Naive B cell (primary cell): ENCODE measurements around the gene SCYGR4. TPM values are rescaled to one million over a fixed set of nuclear protein-coding genes. Genes with fewer than 3 reads are reported as not detected.
"Not testable (repeated sequence)": the region's sequence is repeated elsewhere in the genome, so short reads cannot be mapped to it uniquely, and the experiment has no call there.

Source experiments
- ATAC-seq, 2 donors: fragments of 150-1000 bp; cut with Tn5 transposase; 2 replicates each; pipeline ENCODE4 v1.10.0; 2021; ENCODE audit warnings: low read depth in 2 of 2, mild to moderate bottlenecking in 2 of 2, moderate library complexity in 2 of 2
- DNase-seq: peaks from one replicate; pipeline ENCODE4 v3.0.0; 2022
- H3K27ac Mint-ChIP-seq, 6 donors: one replicate each; pipeline ENCODE4 v1.8.0; 2020 to 2022; ENCODE audit warnings: mild to moderate bottlenecking in 6 of 6, mixed read lengths in 6 of 6, moderate library complexity in 5 of 6, inconsistent platforms in 2 of 6
- H3K27me3 Mint-ChIP-seq, 3 donors: one replicate each; pipeline ENCODE4 v1.8.0; 2021 to 2022; ENCODE audit warnings: mixed read lengths in 3 of 3, mild to moderate bottlenecking in 1 of 3
- H3K36me3 Mint-ChIP-seq, 2 donors: one replicate each; pipeline ENCODE4 v1.8.0; 2020 to 2022; ENCODE audit warnings: mixed read lengths in 2 of 2, inconsistent platforms in 1 of 2, mild to moderate bottlenecking in 1 of 2
- H3K4me1 Mint-ChIP-seq, 3 donors: one replicate each; pipeline ENCODE4 v1.8.0; 2020 to 2022; ENCODE audit warnings: mixed read lengths in 3 of 3, inconsistent platforms in 1 of 3, mild to moderate bottlenecking in 1 of 3, moderate library complexity in 1 of 3
- H3K4me3 Mint-ChIP-seq, 8 donors: one replicate each; pipeline ENCODE4 v1.8.0; 2020 to 2022; ENCODE audit warnings: mild to moderate bottlenecking in 8 of 8, mixed read lengths in 8 of 8, moderate library complexity in 8 of 8, inconsistent platforms in 2 of 8
- H3K9me3 Mint-ChIP-seq, 7 donors: one replicate each; pipeline ENCODE4 v1.8.0; 2020 to 2022; ENCODE audit warnings: mixed read lengths in 7 of 7, mild to moderate bottlenecking in 5 of 7, inconsistent platforms in 2 of 7, moderate library complexity in 1 of 7
- polyA plus RNA-seq, 6 donors: library from polyadenylated mRNA; unstranded; fragments of 300-500 nt; fragmentation: Illumina TruSeq; gene quantifications; one replicate each; pipeline ENCODE4 v1.2.3, GENCODE V29; 2021; ENCODE audit warnings: low read depth in 6 of 6

SCYGR4 gene
- polyA plus RNA-seq, 6 donors from 2014 or later, result not detected

DNA sequence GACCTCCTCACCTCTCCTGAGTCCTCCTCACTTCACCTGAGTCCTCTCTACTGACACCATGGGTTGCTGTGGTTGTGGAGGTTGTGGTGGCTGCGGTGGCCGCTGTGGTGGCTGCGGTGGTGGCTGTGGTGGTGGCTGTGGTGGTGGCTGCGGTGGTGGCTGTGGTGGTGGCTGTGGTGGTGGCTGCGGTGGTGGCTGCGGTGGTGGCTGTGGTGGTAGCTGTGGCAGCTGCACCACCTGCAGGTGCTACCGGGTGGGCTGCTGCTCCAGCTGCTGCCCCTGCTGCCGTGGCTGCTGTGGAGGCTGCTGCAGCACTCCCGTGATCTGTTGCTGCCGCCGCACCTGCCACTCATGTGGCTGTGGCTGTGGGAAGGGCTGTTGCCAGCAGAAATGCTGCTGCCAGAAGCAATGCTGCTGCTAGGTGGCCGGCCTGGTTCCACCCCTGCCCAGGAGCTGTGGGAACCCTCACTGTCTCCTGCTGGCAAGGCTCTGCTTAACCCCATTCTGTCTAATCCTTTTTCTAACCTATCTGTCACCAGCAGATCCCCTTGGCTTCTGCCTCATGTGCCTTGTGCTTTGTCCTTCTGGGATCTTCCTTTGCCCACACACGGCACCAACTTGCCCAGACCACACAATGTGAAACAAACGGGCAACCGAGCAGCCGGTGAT lies 18.3 kb upstream of the SCYGR4 start, which contains the start of gene SCYGR2:
Gene SCYGR2, plus strand, starts transcription at position 59 of the 669 bp plus-strand sequence. Its CDS starts 0 bp downstream, at position 59.
- Mint-ChIP-seq H3K27me3 (peaks cover 37 to 62% (median 38%) of the 10 kb centered on the region in 3 donors), H3K27ac (peak within 1 kb of the TSS in 1 of 6 donors; percentile 53)
- DNase-seq, result not testable (repeated sequence)

DNA sequence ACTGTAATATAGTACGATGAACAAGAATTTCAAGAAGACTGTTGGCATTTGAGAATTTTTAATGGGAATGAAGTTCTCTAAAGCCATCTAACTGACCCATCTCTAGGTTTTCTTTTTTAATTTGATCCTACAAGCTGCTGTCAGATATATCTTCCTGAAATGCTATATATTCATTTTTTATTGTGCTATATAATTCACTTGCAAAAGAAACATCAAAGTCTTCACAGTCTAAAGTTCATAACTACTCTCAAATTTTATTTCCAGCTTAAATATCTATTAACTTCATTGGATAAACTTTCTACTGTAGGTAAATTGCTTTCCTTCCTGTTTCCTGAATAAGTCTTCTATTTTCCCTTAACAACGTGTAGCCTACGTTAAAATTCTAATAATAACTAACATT lies 14.9 kb upstream of the SCYGR4 start:
- Mint-ChIP-seq H3K27me3 (peaks cover 22 to 46% (median 29%) of the 10 kb centered on the region in 3 donors), H3K4me3 (no peak overlapping the region)

More for the DNA sequence above, 18.3 kb upstream of the SCYGR4 start, which contains the start of gene SCYGR2:
- H3K36me3 Mint-ChIP-seq, H3K4me3 Mint-ChIP-seq, H3K9me3 Mint-ChIP-seq, ATAC-seq, H3K4me1 Mint-ChIP-seq: not testable (repeated sequence)

DNA sequence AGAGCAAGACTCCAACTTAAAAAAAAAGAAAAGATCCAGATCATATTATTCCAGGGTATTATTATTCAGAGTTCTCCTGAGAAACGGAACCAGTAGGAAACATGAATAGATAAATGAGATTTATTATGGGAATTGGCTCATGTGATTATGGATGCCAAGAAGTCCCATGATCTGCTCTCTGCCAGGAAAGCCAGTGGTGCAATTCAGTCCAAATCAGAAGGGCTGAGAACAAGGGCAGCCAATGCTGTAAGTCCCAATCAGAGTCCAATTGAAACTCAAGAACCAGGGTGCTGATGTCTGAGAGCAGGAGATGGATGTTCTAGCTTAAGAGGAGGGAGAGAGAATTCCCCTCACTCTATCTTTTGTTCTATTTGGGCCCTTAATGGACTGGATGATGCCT lies 10.8 kb upstream of the SCYGR4 start:
- Mint-ChIP-seq H3K4me3 (no peak overlapping the region), H3K27ac (no peak overlapping the region), H3K9me3 (no peaks in the 10 kb centered on the region), H3K27me3 (peaks cover 12 to 27% (median 13%) of the 10 kb centered on the region in 3 donors), H3K36me3 (no peaks in the 10 kb centered on the region), H3K4me1 (peaks cover 15 to 19% (median 17%) of the 10 kb centered on the region in 3 donors)
- no peak for ATAC-seq
- no peak for DNase-seq

More for the DNA sequence above, 14.9 kb upstream of the SCYGR4 start:
- H3K36me3 Mint-ChIP-seq, result no peaks in the 10 kb centered on the region
- no peak for DNase-seq
- no peak overlapping the region for H3K27ac Mint-ChIP-seq
- no peak for ATAC-seq
- H3K9me3 Mint-ChIP-seq, result peaks cover 0 to 1% (median 0%) of the 10 kb centered on the region in 7 donors
- H3K4me1 Mint-ChIP-seq, result no peaks in the 10 kb centered on the region

DNA sequence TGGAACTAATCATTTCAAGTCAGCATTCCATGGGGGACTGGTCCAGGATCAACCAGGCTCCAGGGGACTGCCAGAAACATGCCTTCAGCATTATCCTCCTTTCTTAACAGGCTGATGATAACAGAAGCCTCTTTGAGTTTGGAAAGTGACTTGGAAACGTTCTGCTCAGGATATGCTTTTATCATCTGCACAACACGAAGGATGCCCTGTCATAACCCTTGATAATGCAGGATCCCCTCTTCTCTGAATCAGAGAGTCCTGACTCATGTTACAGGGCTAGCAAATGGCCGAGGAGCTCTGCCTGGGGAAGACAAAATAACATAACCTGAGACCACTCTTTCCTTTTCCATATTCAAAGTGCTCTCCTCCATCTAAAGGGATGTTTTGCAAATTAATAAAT lies 9.4 kb upstream of the SCYGR4 start:
- Mint-ChIP-seq H3K27me3 (peaks cover 8 to 27% (median 25%) of the 10 kb centered on the region in 3 donors), H3K27ac (peak overlapping the region in 1 of 6 donors; percentile 16), H3K4me3 (peak overlapping the region in 2 of 8 donors; percentile 35 to 49), H3K36me3 (no peaks in the 10 kb centered on the region), H3K4me1 (peaks cover 15 to 19% (median 17%) of the 10 kb centered on the region in 3 donors), H3K9me3 (peaks cover 0 to 2% (median 0%) of the 10 kb centered on the region in 7 donors)
- ATAC-seq (no peak), DNase-seq (no peak)

DNA sequence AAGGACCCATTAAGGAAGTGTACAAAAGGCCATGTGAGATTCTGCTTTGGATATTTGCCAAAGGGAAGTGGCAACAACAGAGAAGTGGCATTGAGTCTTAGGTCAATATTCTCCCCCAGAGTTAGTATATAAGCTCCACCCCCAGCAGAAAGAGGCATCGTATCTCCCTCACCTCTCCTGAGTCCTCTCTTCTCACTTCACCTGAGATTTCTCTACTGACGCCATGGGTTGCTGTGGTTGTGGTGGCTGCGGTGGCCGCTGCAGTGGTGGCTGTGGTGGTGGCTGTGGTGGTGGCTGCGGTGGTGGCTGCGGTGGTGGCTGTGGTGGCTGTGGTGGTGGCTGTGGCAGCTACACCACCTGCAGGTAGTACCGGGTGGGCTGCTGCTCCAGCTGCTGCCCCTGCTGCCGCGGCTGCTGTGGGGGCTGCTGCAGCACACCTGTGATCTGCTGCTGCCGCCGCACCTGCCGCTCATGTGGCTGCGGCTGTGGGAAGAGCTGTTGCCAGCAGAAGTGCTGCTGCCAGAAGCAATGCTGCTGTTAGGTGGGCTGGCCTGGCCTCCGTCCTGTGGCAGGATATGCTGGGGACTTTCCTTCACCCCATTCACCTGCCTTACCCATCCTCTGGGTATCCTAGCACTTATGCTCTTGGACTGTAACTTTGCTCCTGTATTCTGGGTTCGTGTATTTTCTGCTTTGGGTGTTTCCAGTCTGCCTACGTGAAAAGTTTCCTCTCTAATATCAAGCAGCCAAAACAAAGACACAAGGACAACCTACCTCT lies 8.5 kb upstream of the SCYGR4 start:
- Mint-ChIP-seq H3K27me3 (peaks cover 8 to 25% (median 22%) of the 10 kb centered on the region in 3 donors), H3K4me3 (peak overlapping the region in 1 of 8 donors; percentile 35), H3K9me3 (peaks cover 0 to 2% (median 0%) of the 10 kb centered on the region in 7 donors), H3K4me1 (peaks cover 15 to 19% (median 17%) of the 10 kb centered on the region in 3 donors), H3K36me3 (no peaks in the 10 kb centered on the region), H3K27ac (peak overlapping the region in 3 of 6 donors; percentile 80 to 85 (median 81))
- peak; percentile 35 for DNase-seq
- ATAC-seq, result peak; percentile 86 to 93

DNA sequence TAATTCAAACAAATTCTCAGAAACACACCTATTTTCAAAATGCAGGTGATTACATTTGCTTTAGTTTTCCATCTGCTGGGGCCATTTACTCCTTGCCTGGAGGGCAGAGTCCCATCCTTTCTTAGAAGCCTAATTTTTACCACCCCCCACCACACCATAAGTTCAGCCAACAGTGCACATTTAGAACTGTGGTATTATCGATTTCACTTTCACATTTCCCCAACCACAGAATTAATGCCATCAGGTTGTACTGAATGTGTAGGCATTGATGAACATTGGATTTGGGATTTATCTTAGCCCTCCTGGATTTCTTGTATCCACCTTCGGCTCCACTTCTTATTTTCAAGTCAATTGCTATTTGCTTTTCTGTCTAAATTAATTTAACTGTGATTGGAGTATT lies 7.2 kb upstream of the SCYGR4 start:
- H3K36me3 Mint-ChIP-seq, result no peaks in the 10 kb centered on the region
- H3K4me1 Mint-ChIP-seq, result peaks cover 15 to 19% (median 17%) of the 10 kb centered on the region in 3 donors
- DNase-seq (no peak), ATAC-seq (no peak)
- H3K4me3 Mint-ChIP-seq, result no peak overlapping the region
- no peak overlapping the region for H3K27ac Mint-ChIP-seq
- peaks cover 0 to 20% (median 17%) of the 10 kb centered on the region in 3 donors for H3K27me3 Mint-ChIP-seq
- H3K9me3 Mint-ChIP-seq, result peaks cover 0 to 2% (median 0%) of the 10 kb centered on the region in 7 donors

DNA sequence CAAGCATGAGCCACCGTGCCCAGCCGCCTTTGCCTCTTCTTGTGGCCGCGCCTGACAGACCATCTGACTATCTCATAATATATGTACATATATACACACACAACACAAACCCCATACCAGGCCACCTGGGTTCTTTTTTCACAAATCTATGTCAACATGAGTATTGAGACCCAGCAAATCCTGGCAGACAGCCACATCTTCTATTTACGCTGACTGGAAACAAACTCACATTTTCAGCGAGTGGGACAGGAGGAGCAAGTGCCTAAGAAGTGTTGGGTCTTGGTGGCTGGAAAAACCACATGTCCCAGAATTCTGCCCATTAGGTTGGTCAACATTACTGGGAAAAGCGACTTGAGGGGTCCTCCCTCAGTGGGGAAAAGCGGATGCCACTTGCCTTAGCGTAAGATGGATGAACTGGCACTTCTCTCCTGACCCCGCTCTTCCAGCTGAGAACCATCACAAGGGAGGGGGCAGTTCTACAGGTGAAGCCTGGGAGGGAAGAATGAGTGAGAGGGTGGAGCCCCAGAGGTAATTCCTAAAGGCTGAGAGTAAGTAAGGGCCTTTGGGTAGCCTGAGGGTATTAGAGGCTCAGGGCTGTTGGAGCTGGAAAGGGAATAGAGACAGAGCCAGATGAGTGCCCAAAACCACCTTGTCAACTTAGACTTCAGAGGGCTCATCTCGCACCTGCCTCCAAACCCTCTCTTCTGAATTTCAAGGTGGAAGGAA lies 4.6 kb upstream of the SCYGR4 start:
- Mint-ChIP-seq H3K36me3 (no peaks in the 10 kb centered on the region), H3K4me1 (peaks cover 15 to 17% (median 16%) of the 10 kb centered on the region in 3 donors), H3K27ac (no peak overlapping the region), H3K27me3 (peaks cover 4 to 29% (median 28%) of the 10 kb centered on the region in 3 donors), H3K4me3 (no peak overlapping the region), H3K9me3 (peaks cover 0 to 2% (median 0%) of the 10 kb centered on the region in 7 donors)
- ATAC-seq, result no peak
- DNase-seq, result no peak

DNA sequence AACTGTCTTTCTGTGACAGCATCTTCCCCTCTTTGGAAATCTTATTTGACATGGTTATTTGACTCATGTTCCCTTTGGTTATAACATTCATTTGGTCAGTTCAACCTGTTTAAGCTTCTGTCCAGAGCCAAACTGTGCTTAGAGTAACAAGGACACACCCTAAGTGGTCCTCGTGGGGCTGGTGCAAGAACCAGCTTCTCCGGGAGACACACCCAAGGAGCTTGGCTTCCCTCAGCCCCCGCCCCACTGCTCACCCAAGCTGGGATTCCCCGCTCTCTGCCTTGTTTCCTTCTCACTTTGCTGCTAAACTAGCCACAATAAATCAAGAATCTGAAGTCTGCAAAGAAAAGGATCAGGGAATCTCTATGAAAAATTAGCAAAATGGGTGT lies 4.0 kb upstream of the SCYGR4 start:
- no peak for DNase-seq
- H3K36me3 Mint-ChIP-seq, result no peaks in the 10 kb centered on the region
- no peak overlapping the region for H3K4me3 Mint-ChIP-seq
- H3K4me1 Mint-ChIP-seq, result peaks cover 10 to 11% (median 11%) of the 10 kb centered on the region in 3 donors
- H3K27me3 Mint-ChIP-seq, result peaks cover 4 to 29% (median 28%) of the 10 kb centered on the region in 3 donors
- H3K27ac Mint-ChIP-seq, result no peak overlapping the region
- no peak for ATAC-seq
- H3K9me3 Mint-ChIP-seq, result peaks cover 0 to 3% (median 0%) of the 10 kb centered on the region in 7 donors

- DNase-seq (no peak), ATAC-seq (no peak)
- peaks cover 8 to 29% (median 25%) of the 10 kb centered on the region in 3 donors for H3K27me3 Mint-ChIP-seq
- H3K4me3 Mint-ChIP-seq, result no peak overlapping the region
- H3K36me3 Mint-ChIP-seq, result no peaks in the 10 kb centered on the region
- peaks cover 2 to 4% (median 4%) of the 10 kb centered on the region in 3 donors for H3K4me1 Mint-ChIP-seq
- H3K27ac Mint-ChIP-seq, result no peak overlapping the region
- peaks cover 0 to 3% (median 0%) of the 10 kb centered on the region in 7 donors for H3K9me3 Mint-ChIP-seq
These were observed 3.1 kb upstream of the SCYGR4 start for GRCh38 chr2:227614246-227614645.

GRCh38 chr2:227614740-227615139 lies 2.6 kb upstream of the SCYGR4 start, which contains the start of gene SCYGR3:
TSS of gene SCYGR3 (minus strand) at chr2:227614840. CDS start at chr2:227614840, 0 bp downstream.
- peaks cover 8 to 29% (median 23%) of the 10 kb centered on the region in 3 donors for H3K27me3 Mint-ChIP-seq
- DNase-seq (no peak), ATAC-seq (no peak)
- H3K4me1 Mint-ChIP-seq, result peaks cover 0 to 4% (median 4%) of the 10 kb centered on the region in 3 donors
- peaks cover 0 to 3% (median 0%) of the 10 kb centered on the region in 7 donors for H3K9me3 Mint-ChIP-seq
- H3K4me3 Mint-ChIP-seq, result no peak within 1 kb of the TSS
- no peak within 1 kb of the TSS for H3K27ac Mint-ChIP-seq
- H3K36me3 Mint-ChIP-seq, result no peaks in the 10 kb centered on the region

GRCh38 chr2:227615181-227615580 lies 2.1 kb upstream of the SCYGR4 start:
- ATAC-seq (no peak), DNase-seq (no peak)
- H3K27me3 Mint-ChIP-seq, result peaks cover 8 to 29% (median 23%) of the 10 kb centered on the region in 3 donors
- peaks cover 0 to 3% (median 0%) of the 10 kb centered on the region in 7 donors for H3K9me3 Mint-ChIP-seq
- H3K4me1 Mint-ChIP-seq, result peaks cover 0 to 1% (median 1%) of the 10 kb centered on the region in 3 donors
- no peak overlapping the region for H3K27ac Mint-ChIP-seq
- H3K36me3 Mint-ChIP-seq, result no peaks in the 10 kb centered on the region
- H3K4me3 Mint-ChIP-seq, result no peak overlapping the region

DNA sequence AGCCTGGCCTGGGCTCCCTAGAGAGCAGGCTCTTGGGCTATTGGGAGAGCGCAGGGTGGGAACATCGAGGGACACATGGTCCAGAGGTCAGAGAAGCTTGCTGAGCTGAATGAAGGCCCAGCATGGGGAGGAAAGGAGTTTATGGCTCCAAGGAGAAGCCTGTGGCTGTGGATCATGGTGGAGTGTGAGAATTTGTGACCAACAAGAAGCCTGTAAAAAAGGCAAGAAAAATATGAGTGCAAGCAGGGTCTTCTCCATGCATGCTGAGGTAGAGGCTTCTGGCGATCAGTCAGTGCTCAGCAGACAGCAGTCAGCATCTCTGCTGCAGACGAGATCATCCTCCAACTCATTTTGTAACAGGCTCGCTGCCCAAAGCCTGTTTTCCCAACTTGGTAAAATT lies 1.4 kb upstream of the SCYGR4 start:
- no peak for ATAC-seq
- DNase-seq, result no peak

DNA sequence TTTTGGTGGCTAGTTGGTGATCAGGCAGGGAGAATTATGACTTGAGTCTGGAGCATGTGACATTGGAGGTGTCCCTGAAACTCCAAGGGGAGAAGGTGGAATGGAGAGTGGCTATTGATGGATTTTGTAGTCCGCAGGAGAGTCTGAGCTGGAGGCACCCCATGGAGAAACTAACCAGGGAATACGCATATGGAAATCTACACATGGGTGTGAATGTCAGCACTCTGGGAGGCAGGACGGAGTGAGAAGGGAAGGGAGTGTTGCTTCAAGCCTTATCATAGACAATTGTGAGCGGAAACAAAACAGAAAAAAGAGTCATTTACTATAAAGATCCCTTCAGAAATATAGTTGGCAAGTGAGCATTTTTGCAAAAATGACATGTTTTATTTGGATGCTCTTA lies 667 bp upstream of the SCYGR4 start:
- H3K9me3 Mint-ChIP-seq, result peaks cover 0 to 3% (median 0%) of the 10 kb centered on the region in 7 donors
- peak overlapping the region in 1 of 6 donors; percentile 14 for H3K27ac Mint-ChIP-seq
- no peak overlapping the region for H3K4me3 Mint-ChIP-seq
- no peaks in the 10 kb centered on the region for H3K4me1 Mint-ChIP-seq
- H3K27me3 Mint-ChIP-seq, result peaks cover 8 to 34% (median 26%) of the 10 kb centered on the region in 3 donors
- no peaks in the 10 kb centered on the region for H3K36me3 Mint-ChIP-seq
- DNase-seq, result no peak
- no peak for ATAC-seq

More for the DNA sequence above, 1.4 kb upstream of the SCYGR4 start:
- no peaks in the 10 kb centered on the region for H3K4me1 Mint-ChIP-seq
- H3K4me3 Mint-ChIP-seq, result no peak overlapping the region
- no peaks in the 10 kb centered on the region for H3K36me3 Mint-ChIP-seq
- H3K9me3 Mint-ChIP-seq, result peaks cover 0 to 3% (median 0%) of the 10 kb centered on the region in 7 donors
- no peak overlapping the region for H3K27ac Mint-ChIP-seq
- H3K27me3 Mint-ChIP-seq, result peaks cover 8 to 29% (median 23%) of the 10 kb centered on the region in 3 donors
